Measurements from ENCODE around the gene SPDYE4.

GRCh38 chr17:8711291-8711690 lies 47.1 kb downstream of the SPDYE4 start:
- no peak for TF ChIP-seq USF1 (IDR thresholded peaks at IDR 0.05; ENCODE audit: borderline replicate concordance, low read depth)
- no peak for TF ChIP-seq NFIC (IDR thresholded peaks at IDR 0.05; ENCODE audit: borderline replicate concordance)
